Suprapubic skin (tissue), 4 donors: ENCODE results near the gene P2RY14. TPM values are rescaled to one million over a fixed set of nuclear protein-coding genes. Genes with fewer than 3 reads are reported as not detected.

Experiments used
- DNase-seq, 2 donors: peaks; one replicate each; pipeline ENCODE4 v3.0.0-alpha.2; 2019; ENCODE audit warnings: low spot score in 2 of 2
- H3K27ac ChIP-seq: fragments of 200-600 bp; sonication (generic); one replicate; pipeline ENCODE4 v1.5.1; 2019
- H3K27me3 ChIP-seq: fragments of 200-600 bp; sonication (generic); one replicate; pipeline ENCODE4 v1.5.1; 2019
- H3K36me3 ChIP-seq: fragments of 200-600 bp; sonication (generic); one replicate; pipeline ENCODE4 v1.5.1; 2019
- H3K4me1 ChIP-seq: fragments of 200-600 bp; sonication (generic); one replicate; pipeline ENCODE4 v1.5.1; 2019
- H3K4me3 ChIP-seq: fragments of 200-600 bp; sonication (generic); one replicate; pipeline ENCODE4 v1.5.1; 2019; ENCODE audit warnings: mild to moderate bottlenecking
- H3K9me3 ChIP-seq: fragments of 200-600 bp; sonication (generic); one replicate; pipeline ENCODE4 v1.5.1; 2019
- CTCF ChIP-seq, 2 donors: fragments of 200-600 bp in 1 of 2; fragments of 450-650 bp in 1 of 2; sonication (generic) in 1 of 2; IDR thresholded peaks; one replicate each; pipeline ENCODE4 v1.5.1; 2016 to 2019; ENCODE audit warnings: antibody characterized with exemption in 2 of 2, mild to moderate bottlenecking in 1 of 2, moderate library complexity in 1 of 2
- EP300 ChIP-seq: sonication (generic); formaldehyde crosslinking; IDR thresholded peaks from one replicate; pipeline ENCODE4 v1.6.1; 2017; ENCODE audit warnings: antibody characterized with exemption
- POLR2A ChIP-seq, 2 donors: fragments of 450-650 bp; IDR thresholded peaks; one replicate each; pipeline ENCODE4 v1.6.1; 2017; ENCODE audit warnings: antibody characterized with exemption in 2 of 2, mild to moderate bottlenecking in 2 of 2, moderate library complexity in 2 of 2
- POLR2AphosphoS5 ChIP-seq, 3 donors: sonication (generic); formaldehyde crosslinking; IDR thresholded peaks; one replicate each; pipeline ENCODE4 v1.6.1; 2017; ENCODE audit warnings: antibody characterized with exemption in 3 of 3
- WGBS: methylation state at CpG from one replicate; pipeline ENCODE4 v1.1.5; 2018; 5-methylcytosine and 5-hydroxymethylcytosine counted together
- total RNA-seq, 4 donors: library from RNA; depleted of rRNA; stranded (reverse); fragments of >200 nt; gene quantifications; one replicate each; pipeline ENCODE4 v1.1.0, GENCODE V29; 2016

Gene P2RY14
- total RNA-seq, 4 donors from 2014 or later, result 1.1 to 4.2 (median 2.4) TPM

- DNase-seq, result no peak
- Histone ChIP-seq H3K4me3 (no peak overlapping the region), H3K4me1 (peaks cover 3% of the 10 kb centered on the region), H3K36me3 (no peaks in the 10 kb centered on the region), H3K9me3 (no peaks in the 10 kb centered on the region), H3K27me3 (no peaks in the 10 kb centered on the region), H3K27ac (no peak overlapping the region)
- TF ChIP-seq EP300 (no peak), POLR2AphosphoS5 (IDR thresholded peaks at IDR 0.05) (no peak), CTCF (IDR thresholded peaks at IDR 0.05) (no peak), POLR2A (IDR thresholded peaks at IDR 0.05) (no peak)
- 83% methylated on average over 1 of the region's 1 CpG for WGBS
Observed at GRCh38 chr3:151195826-151196225, 82.5 kb downstream of the P2RY14 start.

- no peaks in the 10 kb centered on the region for H3K4me1 ChIP-seq
- 95% methylated on average over 6 of the region's 6 CpGs for WGBS
Observed at GRCh38 chr3:151192545-151192944, 85.8 kb downstream of the P2RY14 start.

DNA sequence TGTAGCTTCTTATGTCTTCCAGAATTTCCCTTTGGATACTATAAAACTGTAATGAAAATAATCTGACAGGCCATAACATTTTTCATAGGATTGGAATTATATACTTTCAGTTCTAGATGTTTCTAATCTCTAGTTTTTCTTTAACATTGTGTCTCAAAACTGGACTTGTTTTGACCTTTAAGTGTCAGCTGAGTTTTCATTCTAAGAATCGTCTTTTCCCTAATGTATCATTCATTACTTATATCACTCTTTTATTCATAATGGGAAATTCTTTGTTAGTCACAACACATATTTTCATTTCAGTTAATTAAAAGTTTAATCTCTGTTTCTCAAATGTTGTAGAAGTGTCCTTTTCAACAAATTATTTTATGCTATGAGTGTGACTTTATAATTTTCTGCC is 87.2 kb downstream of the P2RY14 start:
- Histone ChIP-seq H3K27ac (no peak overlapping the region), H3K27me3 (no peaks in the 10 kb centered on the region), H3K4me1 (no peaks in the 10 kb centered on the region), H3K36me3 (no peaks in the 10 kb centered on the region), H3K4me3 (no peak overlapping the region), H3K9me3 (no peaks in the 10 kb centered on the region)
- TF ChIP-seq EP300 (no peak), POLR2AphosphoS5 (IDR thresholded peaks at IDR 0.05) (no peak), POLR2A (IDR thresholded peaks at IDR 0.05) (no peak), CTCF (IDR thresholded peaks at IDR 0.05) (no peak)
- DNase-seq, result no peak
- WGBS, result 88% methylated on average over 1 of the region's 1 CpG

More at GRCh38 chr3:151192545-151192944, 85.8 kb downstream of the P2RY14 start:
- Histone ChIP-seq H3K4me3 (no peak overlapping the region), H3K27me3 (no peaks in the 10 kb centered on the region), H3K27ac (no peak overlapping the region), H3K9me3 (no peaks in the 10 kb centered on the region), H3K36me3 (no peaks in the 10 kb centered on the region)
- DNase-seq, result no peak
- no peak for TF ChIP-seq POLR2AphosphoS5 (IDR thresholded peaks at IDR 0.05)
- no peak for TF ChIP-seq POLR2A (IDR thresholded peaks at IDR 0.05)
- no peak for TF ChIP-seq CTCF (IDR thresholded peaks at IDR 0.05)
- no peak for TF ChIP-seq EP300

DNA sequence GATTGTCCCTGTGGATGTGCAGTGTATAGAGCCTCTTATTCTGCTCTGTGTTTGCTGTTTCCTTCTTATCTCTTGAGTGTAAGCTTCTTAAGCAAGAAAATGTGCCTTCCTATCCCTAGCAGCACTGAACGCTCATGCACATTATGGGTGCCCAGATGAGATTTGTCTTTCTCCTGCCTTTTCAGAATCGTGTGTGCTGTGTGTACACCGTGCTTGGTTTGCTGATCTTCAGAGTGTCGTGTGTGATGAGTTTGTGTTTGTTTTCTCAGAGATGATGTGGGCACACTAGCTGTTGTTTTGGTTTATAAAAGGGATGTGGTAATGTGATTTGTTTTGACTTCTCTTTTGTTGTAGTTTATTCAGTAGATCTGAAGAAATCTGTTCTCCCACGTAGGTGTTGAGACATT is 95.1 kb downstream of the P2RY14 start:
- H3K9me3 ChIP-seq, result no peaks in the 10 kb centered on the region
- H3K27me3 ChIP-seq, result no peaks in the 10 kb centered on the region
- whole genome bisulfite sequencing, result 66% methylated on average over 5 of the region's 5 CpGs
- no peaks in the 10 kb centered on the region for H3K36me3 ChIP-seq
- no peaks in the 10 kb centered on the region for H3K4me1 ChIP-seq
- no peak for DNase-seq
- H3K4me3 ChIP-seq, result no peak overlapping the region
- TF ChIP-seq POLR2A (IDR thresholded peaks at IDR 0.05) (no peak), POLR2AphosphoS5 (IDR thresholded peaks at IDR 0.05) (no peak), EP300 (no peak), CTCF (IDR thresholded peaks at IDR 0.05) (no peak)
- H3K27ac ChIP-seq, result no peak overlapping the region

DNA sequence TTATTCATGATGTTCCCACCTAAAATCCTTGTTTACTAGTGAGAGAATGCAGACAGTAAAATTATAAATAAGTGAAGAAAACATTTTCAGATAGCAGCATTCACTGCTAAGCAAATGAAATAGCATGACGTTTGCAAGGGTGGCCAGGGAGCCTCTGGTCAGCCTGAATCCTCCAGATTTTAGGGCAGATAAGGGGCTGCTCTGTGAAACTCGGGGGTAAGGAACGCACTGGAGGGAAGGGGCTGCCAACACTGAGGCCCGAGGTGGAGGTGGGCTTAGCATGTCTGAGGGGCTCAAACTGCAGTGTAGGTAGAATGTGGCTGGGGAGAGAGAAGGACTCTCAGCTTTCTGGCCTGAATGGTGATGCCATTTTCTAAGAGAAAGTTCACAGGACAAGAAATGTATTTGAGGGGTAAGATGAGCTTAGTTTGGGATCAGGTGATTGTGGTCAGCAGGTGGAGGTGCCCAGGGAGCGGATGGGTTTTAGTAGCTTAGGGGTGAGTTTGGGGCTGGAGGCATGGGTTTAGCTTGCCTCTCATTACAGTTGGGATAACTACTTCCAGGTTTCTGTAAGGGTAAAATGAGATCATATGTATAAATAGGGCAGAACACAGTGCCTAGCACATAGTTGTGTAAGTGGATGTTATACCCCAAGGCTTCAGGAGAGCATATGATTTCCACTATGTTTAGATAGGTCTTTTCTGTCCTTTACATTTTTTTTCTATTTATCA is 95.8 kb downstream of the P2RY14 start:
- H3K4me3 ChIP-seq, result no peak overlapping the region
- TF ChIP-seq POLR2AphosphoS5 (IDR thresholded peaks at IDR 0.05), result no peak
- TF ChIP-seq CTCF (IDR thresholded peaks at IDR 0.05), result no peak
- no peak for TF ChIP-seq POLR2A (IDR thresholded peaks at IDR 0.05)
- no peak for TF ChIP-seq EP300
- no peaks in the 10 kb centered on the region for H3K36me3 ChIP-seq
- no peak for DNase-seq
- no peaks in the 10 kb centered on the region for H3K9me3 ChIP-seq
- H3K27me3 ChIP-seq, result no peaks in the 10 kb centered on the region
- H3K27ac ChIP-seq, result no peak overlapping the region
- no peaks in the 10 kb centered on the region for H3K4me1 ChIP-seq
- WGBS, result 71% methylated on average over 5 of the region's 5 CpGs
